ENCODE measurements around the gene U2AF1. TPM values are rescaled to one million over a fixed set of nuclear protein-coding genes. Genes with fewer than 3 reads are reported as not detected.
"Not testable (repeated sequence)": the region's sequence is repeated elsewhere in the genome, so short reads cannot be mapped to it uniquely, and the experiment has no call there.

U2AF1 gene, protein sequence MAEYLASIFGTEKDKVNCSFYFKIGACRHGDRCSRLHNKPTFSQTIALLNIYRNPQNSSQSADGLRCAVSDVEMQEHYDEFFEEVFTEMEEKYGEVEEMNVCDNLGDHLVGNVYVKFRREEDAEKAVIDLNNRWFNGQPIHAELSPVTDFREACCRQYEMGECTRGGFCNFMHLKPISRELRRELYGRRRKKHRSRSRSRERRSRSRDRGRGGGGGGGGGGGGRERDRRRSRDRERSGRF
- total RNA-seq, result 44.4 to 62.1 TPM (median 53.1 TPM) in 3 replicates

- H3K36me3 Mint-ChIP-seq; H3K27me3 Mint-ChIP-seq (ENCODE audit: low read depth); H3K27ac Mint-ChIP-seq; H3K9me3 Mint-ChIP-seq; H3K4me1 Mint-ChIP-seq: not testable (repeated sequence)
- DNase-seq (ENCODE audit: low spot score in 2 of 2, unreplicated experiment in 2 of 2), result peak; percentile 27 to 54
- peak within 1 kb of the TSS; percentile 51 for H3K4me3 Mint-ChIP-seq
These were observed at the start of gene U2AF1 for GRCh38 chr21:43106965-43107793. TSS of gene U2AF1 (minus strand) at chr21:43107570. CDS start at chr21:43107494, 76 bp downstream.

DNA sequence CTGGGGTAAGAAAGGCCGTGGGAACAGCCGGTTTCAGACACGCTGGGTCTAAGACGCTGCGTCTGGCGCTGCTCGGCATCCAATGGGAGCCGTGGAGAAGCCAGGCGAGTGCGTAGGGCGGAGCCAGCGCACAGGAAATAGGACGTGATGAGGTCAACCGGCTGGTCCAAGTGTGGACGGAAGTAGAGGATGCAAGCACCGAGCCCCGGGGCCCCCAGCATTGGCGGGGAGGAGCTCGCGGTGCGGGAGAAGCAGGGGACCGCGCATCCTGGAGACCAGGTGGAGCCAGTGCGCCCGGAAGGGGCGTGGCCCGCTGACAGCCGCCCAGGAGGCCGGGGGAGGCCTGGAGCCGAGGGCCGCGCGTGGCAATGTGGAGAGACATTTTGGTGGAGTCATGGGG, 46.2 kb upstream of the U2AF1 start:
- not testable (repeated sequence) for H3K4me3 Mint-ChIP-seq; H3K27me3 Mint-ChIP-seq (ENCODE audit: low read depth); H3K27ac Mint-ChIP-seq; H3K9me3 Mint-ChIP-seq; H3K4me1 Mint-ChIP-seq; H3K36me3 Mint-ChIP-seq; DNase-seq (ENCODE audit: low spot score in 2 of 2, unreplicated experiment in 2 of 2)

DNA sequence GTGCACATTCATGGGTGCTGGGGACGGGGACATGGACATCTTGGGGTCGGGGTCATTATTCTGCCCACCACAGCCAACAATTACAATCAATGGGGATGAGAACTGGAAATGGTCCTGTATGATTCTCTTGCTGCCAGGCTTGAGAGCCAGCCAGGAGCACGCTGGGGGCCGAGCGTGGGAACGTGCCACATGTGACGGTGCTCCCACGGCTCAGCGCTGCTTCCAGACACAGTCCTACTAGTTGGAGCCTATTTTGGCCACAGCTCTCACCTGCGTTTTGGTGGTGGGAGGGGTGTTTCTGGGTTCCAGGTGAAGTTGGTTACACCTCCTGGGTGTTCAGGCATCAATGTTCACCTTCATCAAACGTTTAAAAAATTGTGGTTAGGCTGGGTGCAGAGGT, 42.0 kb upstream of the U2AF1 start:
- not testable (repeated sequence) for H3K27ac Mint-ChIP-seq; H3K27me3 Mint-ChIP-seq (ENCODE audit: low read depth); H3K4me3 Mint-ChIP-seq

DNA sequence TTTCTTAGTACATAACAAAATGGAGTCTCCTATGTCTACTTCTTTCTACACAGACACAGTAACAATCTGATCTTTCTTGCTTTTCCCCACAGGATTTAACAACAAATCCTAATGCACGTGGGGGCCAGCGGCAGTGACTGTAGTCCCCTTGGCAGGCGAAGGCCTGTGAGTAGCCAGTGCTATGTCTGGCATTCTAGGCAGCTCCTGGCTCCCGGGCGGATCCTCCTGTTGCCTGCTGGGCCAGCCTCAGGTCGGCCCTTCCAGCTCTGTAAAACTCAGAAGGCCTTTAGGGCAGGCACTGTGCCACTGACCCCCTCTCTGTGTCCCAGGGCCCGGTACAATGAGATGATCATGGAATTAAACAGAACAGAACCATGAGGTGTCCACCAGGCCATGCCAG, 40.6 kb upstream of the U2AF1 start:
- not testable (repeated sequence) for DNase-seq (ENCODE audit: low spot score in 2 of 2, unreplicated experiment in 2 of 2); H3K36me3 Mint-ChIP-seq; H3K27me3 Mint-ChIP-seq (ENCODE audit: low read depth); H3K9me3 Mint-ChIP-seq; H3K27ac Mint-ChIP-seq; H3K4me3 Mint-ChIP-seq; H3K4me1 Mint-ChIP-seq

More for the DNA sequence above, 42.0 kb upstream of the U2AF1 start:
- not testable (repeated sequence) for H3K36me3 Mint-ChIP-seq; DNase-seq (ENCODE audit: low spot score in 2 of 2, unreplicated experiment in 2 of 2); H3K4me1 Mint-ChIP-seq; H3K9me3 Mint-ChIP-seq

DNA sequence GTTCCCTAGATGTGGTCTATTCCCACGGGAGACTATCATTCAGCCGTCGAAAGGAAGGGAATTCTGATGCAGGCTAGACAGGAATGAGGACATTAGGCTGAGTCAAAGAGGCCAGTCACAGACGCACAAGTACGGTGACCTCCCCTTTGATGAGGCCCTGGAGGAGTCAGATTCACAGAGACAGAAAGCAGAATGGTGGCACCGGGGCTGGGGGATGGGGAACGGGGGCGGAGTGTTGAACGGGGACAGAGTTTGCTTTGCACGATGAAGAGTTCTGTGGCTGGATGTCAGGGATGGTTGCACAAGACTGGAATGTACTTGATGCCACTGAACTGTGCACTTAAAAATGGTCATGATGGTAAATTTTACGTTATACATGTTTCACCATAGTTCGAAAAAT, 39.3 kb upstream of the U2AF1 start:
- not testable (repeated sequence) for H3K27ac Mint-ChIP-seq; H3K4me1 Mint-ChIP-seq; H3K36me3 Mint-ChIP-seq; H3K27me3 Mint-ChIP-seq (ENCODE audit: low read depth); H3K4me3 Mint-ChIP-seq; DNase-seq (ENCODE audit: low spot score in 2 of 2, unreplicated experiment in 2 of 2); H3K9me3 Mint-ChIP-seq

GRCh38 chr21:43141407-43141806, 34.0 kb upstream of the U2AF1 start:
- not testable (repeated sequence) for H3K4me3 Mint-ChIP-seq; DNase-seq (ENCODE audit: low spot score in 2 of 2, unreplicated experiment in 2 of 2); H3K36me3 Mint-ChIP-seq; H3K27ac Mint-ChIP-seq; H3K9me3 Mint-ChIP-seq; H3K27me3 Mint-ChIP-seq (ENCODE audit: low read depth); H3K4me1 Mint-ChIP-seq

DNA sequence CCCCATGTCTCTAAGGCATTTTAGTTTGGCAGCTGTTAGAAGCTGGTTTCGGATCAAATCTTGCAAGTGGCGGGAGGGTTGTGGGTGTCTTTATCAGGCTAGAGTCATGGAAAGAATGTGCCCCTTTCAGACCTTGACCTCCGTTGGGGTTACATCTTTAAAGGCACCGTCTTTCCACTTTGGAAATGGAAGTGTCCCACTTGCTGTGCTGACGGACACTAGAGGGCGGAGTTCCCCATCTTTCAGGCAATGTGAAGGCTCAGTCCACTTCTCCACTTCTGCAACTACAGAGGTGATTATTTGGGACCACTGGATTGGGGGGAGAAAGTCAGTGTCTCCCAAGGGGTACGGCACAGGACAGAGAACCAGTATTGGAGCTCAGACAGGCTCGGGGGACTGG, 31.6 kb upstream of the U2AF1 start:
- H3K4me1 Mint-ChIP-seq; H3K4me3 Mint-ChIP-seq; H3K27me3 Mint-ChIP-seq (ENCODE audit: low read depth); H3K9me3 Mint-ChIP-seq; H3K36me3 Mint-ChIP-seq; DNase-seq (ENCODE audit: low spot score in 2 of 2, unreplicated experiment in 2 of 2); H3K27ac Mint-ChIP-seq: not testable (repeated sequence)

- not testable (repeated sequence) for DNase-seq (ENCODE audit: low spot score in 2 of 2, unreplicated experiment in 2 of 2); H3K4me1 Mint-ChIP-seq; H3K27ac Mint-ChIP-seq; H3K4me3 Mint-ChIP-seq; H3K36me3 Mint-ChIP-seq; H3K27me3 Mint-ChIP-seq (ENCODE audit: low read depth); H3K9me3 Mint-ChIP-seq
These were observed 27.1 kb upstream of the U2AF1 start for GRCh38 chr21:43134520-43134919.

DNA sequence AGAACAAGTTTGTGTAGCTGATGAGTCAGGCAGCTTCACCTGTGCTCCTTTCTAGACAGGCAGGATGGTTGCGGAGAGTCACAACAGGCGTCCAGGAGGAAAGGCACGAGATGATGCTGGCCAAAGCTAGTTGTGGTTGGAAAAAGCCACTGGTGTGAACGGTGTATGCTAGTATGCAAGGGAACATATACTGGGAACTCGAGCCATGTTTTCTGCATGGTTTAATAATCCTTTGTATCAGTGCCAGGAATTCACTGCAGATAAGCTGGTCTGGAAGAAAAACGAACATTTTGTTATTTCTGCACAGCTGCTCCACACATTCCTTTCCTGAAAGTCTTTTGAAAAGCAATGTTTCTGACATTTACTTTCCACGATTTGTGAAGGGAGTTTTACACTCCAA, 22.7 kb upstream of the U2AF1 start:
- not testable (repeated sequence) for H3K36me3 Mint-ChIP-seq; H3K27ac Mint-ChIP-seq; H3K27me3 Mint-ChIP-seq (ENCODE audit: low read depth); H3K4me1 Mint-ChIP-seq; H3K9me3 Mint-ChIP-seq; H3K4me3 Mint-ChIP-seq; DNase-seq (ENCODE audit: low spot score in 2 of 2, unreplicated experiment in 2 of 2)

- H3K4me3 Mint-ChIP-seq; H3K4me1 Mint-ChIP-seq; DNase-seq (ENCODE audit: low spot score in 2 of 2, unreplicated experiment in 2 of 2); H3K27ac Mint-ChIP-seq; H3K27me3 Mint-ChIP-seq (ENCODE audit: low read depth); H3K36me3 Mint-ChIP-seq; H3K9me3 Mint-ChIP-seq: not testable (repeated sequence)
These were observed 8.6 kb upstream of the U2AF1 start for GRCh38 chr21:43115956-43116355.

GRCh38 chr21:43114483-43114882, 7.1 kb upstream of the U2AF1 start:
- not testable (repeated sequence) for H3K4me3 Mint-ChIP-seq; H3K27ac Mint-ChIP-seq; DNase-seq (ENCODE audit: low spot score in 2 of 2, unreplicated experiment in 2 of 2); H3K9me3 Mint-ChIP-seq; H3K36me3 Mint-ChIP-seq; H3K4me1 Mint-ChIP-seq; H3K27me3 Mint-ChIP-seq (ENCODE audit: low read depth)

DNA sequence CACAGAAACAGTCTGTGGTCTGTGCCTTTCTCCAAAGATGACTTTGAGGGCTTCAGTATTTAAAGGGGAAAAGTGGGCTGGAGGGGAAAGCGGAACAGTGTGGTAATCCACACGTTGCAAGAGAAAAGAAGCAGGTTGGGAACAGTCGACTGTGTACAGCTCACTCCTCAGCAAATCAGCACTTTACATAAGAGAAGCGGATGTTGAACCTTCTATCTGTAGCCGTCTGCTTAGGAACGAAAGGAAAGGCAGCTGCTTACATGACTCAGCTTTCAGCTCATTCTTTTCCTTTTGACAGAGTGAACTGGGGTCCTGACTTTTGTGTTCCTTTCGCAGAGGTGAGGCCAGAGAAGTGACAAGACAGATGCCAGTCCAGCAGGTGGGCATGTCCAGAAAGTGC, 1.6 kb upstream of the U2AF1 start:
- not testable (repeated sequence) for H3K27ac Mint-ChIP-seq; DNase-seq (ENCODE audit: low spot score in 2 of 2, unreplicated experiment in 2 of 2); H3K9me3 Mint-ChIP-seq; H3K27me3 Mint-ChIP-seq (ENCODE audit: low read depth); H3K4me1 Mint-ChIP-seq; H3K36me3 Mint-ChIP-seq; H3K4me3 Mint-ChIP-seq

GRCh38 chr21:43108177-43108576, 807 bp upstream of the U2AF1 start:
- H3K27ac Mint-ChIP-seq; H3K4me3 Mint-ChIP-seq; H3K27me3 Mint-ChIP-seq (ENCODE audit: low read depth); DNase-seq (ENCODE audit: low spot score in 2 of 2, unreplicated experiment in 2 of 2); H3K4me1 Mint-ChIP-seq; H3K36me3 Mint-ChIP-seq; H3K9me3 Mint-ChIP-seq: not testable (repeated sequence)

DNA sequence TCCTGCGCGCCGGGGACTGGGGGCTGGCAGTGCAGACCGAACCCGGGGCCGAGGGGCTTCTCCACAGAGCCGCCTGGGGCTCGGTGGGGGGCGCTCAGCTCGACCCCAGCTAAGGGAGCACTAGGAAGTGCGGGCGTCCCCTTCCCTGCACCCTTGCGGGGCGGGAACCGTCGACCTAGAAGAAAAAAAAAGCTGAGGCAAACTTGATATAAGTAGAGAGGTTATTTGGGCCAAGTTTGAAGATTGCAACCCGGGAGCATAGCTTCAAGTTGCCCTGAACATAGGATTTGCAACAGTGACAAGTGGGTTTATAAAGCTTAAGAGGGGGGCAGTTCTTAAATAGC, 396 bp upstream of the U2AF1 start:
- DNase-seq (ENCODE audit: low spot score in 2 of 2, unreplicated experiment in 2 of 2); H3K4me1 Mint-ChIP-seq; H3K27ac Mint-ChIP-seq; H3K36me3 Mint-ChIP-seq; H3K9me3 Mint-ChIP-seq; H3K4me3 Mint-ChIP-seq; H3K27me3 Mint-ChIP-seq (ENCODE audit: low read depth): not testable (repeated sequence)

Data from mesothelial cell of epicardium (in vitro differentiated cells).